GM23248 (cell line): ENCODE measurements around the gene DEPP1.

Experiments
- EZH2 ChIP-seq: fragments of 200-600 bp; sonication (generic); IDR thresholded peaks from 2 replicates; pipeline ENCODE4 v1.6.1; 2018; ENCODE audit warnings: antibody characterized with exemption, mild to moderate bottlenecking; ENCODE audit not compliant: insufficient read depth, poor library complexity, severe bottlenecking
- EZH2phosphoT487 ChIP-seq: fragments of 200-600 bp; sonication (generic); IDR thresholded peaks from 2 replicates; pipeline ENCODE4 v1.6.1; 2018; ENCODE audit warnings: antibody characterized with exemption, moderate library complexity, mild to moderate bottlenecking, low read depth; ENCODE audit not compliant: insufficient read depth

DNA sequence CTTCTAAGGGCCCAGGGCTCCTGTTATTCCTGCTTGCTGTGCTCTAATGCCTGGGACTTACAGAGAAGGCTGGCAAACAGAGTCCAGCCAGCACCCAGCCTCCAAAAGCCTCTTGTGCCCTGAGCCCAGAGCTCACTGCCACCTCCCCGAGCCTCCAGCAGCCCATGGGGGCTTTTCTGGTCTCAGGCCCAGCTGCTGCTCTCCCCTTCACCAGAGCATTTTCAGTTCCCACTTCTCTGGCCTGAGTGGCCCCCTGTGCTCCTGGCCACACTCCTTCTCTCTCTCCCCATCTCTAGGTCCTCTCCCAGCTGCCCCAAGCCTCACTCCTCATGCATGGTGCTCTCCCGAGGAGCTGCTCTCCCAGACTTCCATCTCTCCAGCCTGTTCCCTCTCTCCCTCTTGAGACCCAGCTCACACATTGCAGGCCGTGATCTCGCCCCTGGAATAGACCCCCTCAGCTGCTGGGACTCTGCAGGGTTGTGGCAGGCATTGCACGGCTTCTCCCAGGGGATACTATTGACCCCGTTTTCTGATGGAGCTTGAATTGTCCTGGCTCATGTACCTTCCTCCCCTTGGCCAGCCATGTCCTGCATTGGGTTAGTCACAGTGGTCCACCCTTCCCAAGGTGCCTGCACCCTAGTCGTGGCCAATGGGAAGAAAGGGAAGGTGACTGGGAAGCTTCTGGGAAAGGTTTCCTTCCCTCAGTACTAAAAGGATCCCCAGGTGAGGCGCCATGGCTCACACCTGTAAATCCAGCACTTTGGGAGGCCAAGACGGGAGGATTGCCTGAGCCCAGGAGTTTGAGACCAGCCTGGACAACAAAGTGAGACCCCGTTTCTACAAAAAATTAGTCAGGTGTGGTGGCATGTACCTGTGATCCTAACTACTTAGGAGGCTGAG is 28.0 kb downstream of the DEPP1 start:
- TF ChIP-seq EZH2phosphoT487 (no peak), EZH2 (no peak)
